ENCODE results near the gene PCSK1. TPM values are rescaled to one million over a fixed set of nuclear protein-coding genes. Genes with fewer than 3 reads are reported as not detected.

Gene PCSK1
- polyA plus RNA-seq, 2 of the 4 experiments (the other 2 are of a cell fraction) = 0.14 to 0.17 TPM

DNA sequence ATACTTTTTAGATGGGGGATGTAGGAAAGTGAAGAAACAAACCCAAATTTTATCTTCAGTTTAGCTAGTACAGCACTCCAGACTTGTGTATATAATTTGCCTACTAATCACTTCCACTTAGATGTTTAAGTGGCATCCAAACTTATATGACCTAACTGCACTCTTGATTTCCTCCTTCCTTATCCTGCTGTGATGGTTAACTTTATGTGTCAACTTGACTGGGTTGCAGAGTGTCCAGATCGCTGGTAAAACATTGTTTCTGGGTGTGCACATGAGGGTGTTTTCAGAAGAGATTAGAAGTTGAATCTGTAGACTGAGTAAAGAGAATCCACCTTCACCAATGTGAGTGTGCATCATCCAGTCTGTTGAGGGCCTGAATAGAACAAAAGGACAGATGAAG lies 79.8 kb downstream of the PCSK1 start (continued):
- TF ChIP-seq, protein P1, sequence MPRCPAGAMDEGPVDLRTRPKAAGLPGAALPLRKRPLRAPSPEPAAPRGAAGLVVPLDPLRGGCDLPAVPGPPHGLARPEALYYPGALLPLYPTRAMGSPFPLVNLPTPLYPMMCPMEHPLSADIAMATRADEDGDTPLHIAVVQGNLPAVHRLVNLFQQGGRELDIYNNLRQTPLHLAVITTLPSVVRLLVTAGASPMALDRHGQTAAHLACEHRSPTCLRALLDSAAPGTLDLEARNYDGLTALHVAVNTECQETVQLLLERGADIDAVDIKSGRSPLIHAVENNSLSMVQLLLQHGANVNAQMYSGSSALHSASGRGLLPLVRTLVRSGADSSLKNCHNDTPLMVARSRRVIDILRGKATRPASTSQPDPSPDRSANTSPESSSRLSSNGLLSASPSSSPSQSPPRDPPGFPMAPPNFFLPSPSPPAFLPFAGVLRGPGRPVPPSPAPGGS (IDR thresholded peaks at IDR 0.05) = no peak
- TF ChIP-seq RCOR1 (IDR thresholded peaks at IDR 0.05; ENCODE audit: low read depth, low read length) (no peak), ZSCAN20 (CRISPR knock-in tag; IDR thresholded peaks at IDR 0.05) (no peak), HOXB13 (CRISPR knock-in tag; IDR thresholded peaks at IDR 0.05; ENCODE audit: low read depth) (no peak), KDM1A (IDR thresholded peaks at IDR 0.05; ENCODE audit: low read depth) (no peak), CEBPB (IDR thresholded peaks at IDR 0.05) (no peak), RAD21 (conservative IDR thresholded peaks at IDR 0.05 in 1 of 2, IDR thresholded peaks at IDR 0.05 in 1 of 2) (no peak), KDM5A (IDR thresholded peaks at IDR 0.05) (no peak)
- TF ChIP-seq, protein P2, sequence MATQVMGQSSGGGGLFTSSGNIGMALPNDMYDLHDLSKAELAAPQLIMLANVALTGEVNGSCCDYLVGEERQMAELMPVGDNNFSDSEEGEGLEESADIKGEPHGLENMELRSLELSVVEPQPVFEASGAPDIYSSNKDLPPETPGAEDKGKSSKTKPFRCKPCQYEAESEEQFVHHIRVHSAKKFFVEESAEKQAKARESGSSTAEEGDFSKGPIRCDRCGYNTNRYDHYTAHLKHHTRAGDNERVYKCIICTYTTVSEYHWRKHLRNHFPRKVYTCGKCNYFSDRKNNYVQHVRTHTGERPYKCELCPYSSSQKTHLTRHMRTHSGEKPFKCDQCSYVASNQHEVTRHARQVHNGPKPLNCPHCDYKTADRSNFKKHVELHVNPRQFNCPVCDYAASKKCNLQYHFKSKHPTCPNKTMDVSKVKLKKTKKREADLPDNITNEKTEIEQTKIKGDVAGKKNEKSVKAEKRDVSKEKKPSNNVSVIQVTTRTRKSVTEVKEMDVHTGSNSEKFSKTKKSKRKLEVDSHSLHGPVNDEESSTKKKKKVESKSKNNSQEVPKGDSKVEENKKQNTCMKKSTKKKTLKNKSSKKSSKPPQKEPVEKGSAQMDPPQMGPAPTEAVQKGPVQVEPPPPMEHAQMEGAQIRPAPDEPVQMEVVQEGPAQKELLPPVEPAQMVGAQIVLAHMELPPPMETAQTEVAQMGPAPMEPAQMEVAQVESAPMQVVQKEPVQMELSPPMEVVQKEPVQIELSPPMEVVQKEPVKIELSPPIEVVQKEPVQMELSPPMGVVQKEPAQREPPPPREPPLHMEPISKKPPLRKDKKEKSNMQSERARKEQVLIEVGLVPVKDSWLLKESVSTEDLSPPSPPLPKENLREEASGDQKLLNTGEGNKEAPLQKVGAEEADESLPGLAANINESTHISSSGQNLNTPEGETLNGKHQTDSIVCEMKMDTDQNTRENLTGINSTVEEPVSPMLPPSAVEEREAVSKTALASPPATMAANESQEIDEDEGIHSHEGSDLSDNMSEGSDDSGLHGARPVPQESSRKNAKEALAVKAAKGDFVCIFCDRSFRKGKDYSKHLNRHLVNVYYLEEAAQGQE (IDR thresholded peaks at IDR 0.05) = no peak

DNA sequence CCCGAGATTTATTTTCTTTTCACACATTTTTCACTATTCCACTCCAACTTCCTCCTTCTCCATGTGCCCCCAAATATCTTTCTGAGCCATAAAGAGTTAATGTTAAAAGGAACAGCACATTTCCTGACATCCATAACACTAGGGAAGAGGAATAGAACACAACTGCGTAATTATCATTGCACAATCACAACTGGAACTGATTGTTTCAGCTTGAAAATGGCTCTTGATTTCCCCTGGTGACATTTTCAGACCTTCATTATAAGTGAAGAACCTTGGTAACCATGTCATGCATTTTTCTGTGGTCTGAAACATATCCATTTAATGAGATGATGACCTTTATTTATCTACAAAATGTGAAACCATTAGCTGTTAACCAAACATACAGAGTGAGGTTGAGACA lies 82.4 kb downstream of the PCSK1 start:
- POLR2A ChIA-PET = no interaction called here
- 27% methylated on average over 2 of the region's 2 CpGs for WGBS (ENCODE audit: missing lambda C conversion rate)
- CTCF ChIA-PET = interaction anchor here (1.1 to 2.9 kb wide), 3 partner anchors 14 to 256 kb away, joined by 3 to 17 read pairs (median 3); no protein-coding TSS in a partner anchor

DNA sequence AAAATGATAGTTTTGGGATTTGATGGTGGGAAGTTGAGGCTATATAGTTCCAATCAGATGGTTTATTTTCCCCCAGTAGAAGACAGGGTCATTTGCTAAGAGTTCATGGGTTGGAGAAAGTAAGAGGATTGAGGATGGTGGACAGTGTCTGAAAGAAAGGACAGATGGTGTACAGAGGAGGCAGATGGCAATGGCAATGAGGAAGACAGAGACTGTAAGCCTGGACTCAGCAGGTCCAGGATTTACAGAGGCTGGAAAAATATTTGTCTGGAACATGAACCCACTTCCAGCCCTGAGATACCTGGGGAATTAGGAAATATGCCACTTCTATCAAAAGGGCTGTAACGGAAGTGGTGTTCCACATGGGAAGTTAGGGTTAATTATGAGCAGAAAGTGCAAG lies 84.5 kb downstream of the PCSK1 start:
- Histone ChIP-seq H3K4me1 (peaks cover 22% of the 10 kb centered on the region), H3K9me3 (no peaks in the 10 kb centered on the region), H3K4me3 (no peak overlapping the region), H3K27ac (peak overlapping the region; percentile 39 to 77; a peak in 5 of 6 replicates), H3K4me2 (no peak overlapping the region)
- FAIRE-seq = no peak
- TF ChIP-seq, protein P1 (IDR thresholded peaks at IDR 0.05) = no peak
- TF ChIP-seq, protein P3, sequence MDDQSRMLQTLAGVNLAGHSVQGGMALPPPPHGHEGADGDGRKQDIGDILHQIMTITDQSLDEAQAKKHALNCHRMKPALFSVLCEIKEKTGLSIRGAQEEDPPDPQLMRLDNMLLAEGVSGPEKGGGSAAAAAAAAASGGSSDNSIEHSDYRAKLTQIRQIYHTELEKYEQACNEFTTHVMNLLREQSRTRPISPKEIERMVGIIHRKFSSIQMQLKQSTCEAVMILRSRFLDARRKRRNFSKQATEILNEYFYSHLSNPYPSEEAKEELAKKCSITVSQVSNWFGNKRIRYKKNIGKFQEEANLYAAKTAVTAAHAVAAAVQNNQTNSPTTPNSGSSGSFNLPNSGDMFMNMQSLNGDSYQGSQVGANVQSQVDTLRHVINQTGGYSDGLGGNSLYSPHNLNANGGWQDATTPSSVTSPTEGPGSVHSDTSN (IDR thresholded peaks at IDR 0.05) = no peak
- TF ChIP-seq JUNB (IDR thresholded peaks at IDR 0.05) (no peak), CHD2 (IDR thresholded peaks at IDR 0.05; ENCODE audit: low read length, partially characterized antibody) (no peak), NFE2L2 (conservative IDR thresholded peaks at IDR 0.05; ENCODE audit: low read length) (no peak), HOXA7 (CRISPR knock-in tag; IDR thresholded peaks at IDR 0.05) (no peak), ZSCAN20 (CRISPR knock-in tag; IDR thresholded peaks at IDR 0.05) (no peak), EHMT2 (IDR thresholded peaks at IDR 0.05; ENCODE audit: low read depth) (no peak), FOSL2 (IDR thresholded peaks at IDR 0.05) (no peak), FOSL2 (CRISPR knock-in tag; IDR thresholded peaks at IDR 0.05) (no peak), TFCP2L1 (CRISPR knock-in tag; IDR thresholded peaks at IDR 0.05) (no peak), KDM5A (IDR thresholded peaks at IDR 0.05) (no peak), ESRRA (IDR thresholded peaks at IDR 0.05; ENCODE audit: borderline replicate concordance, low read length) (no peak), KDM1A (IDR thresholded peaks at IDR 0.05; ENCODE audit: low read depth) (no peak), GATA3 (IDR thresholded peaks at IDR 0.05; ENCODE audit: borderline replicate concordance) (no peak), ZNF302 (CRISPR knock-in tag; IDR thresholded peaks at IDR 0.05) (no peak)
- TF ChIP-seq, protein P4, sequence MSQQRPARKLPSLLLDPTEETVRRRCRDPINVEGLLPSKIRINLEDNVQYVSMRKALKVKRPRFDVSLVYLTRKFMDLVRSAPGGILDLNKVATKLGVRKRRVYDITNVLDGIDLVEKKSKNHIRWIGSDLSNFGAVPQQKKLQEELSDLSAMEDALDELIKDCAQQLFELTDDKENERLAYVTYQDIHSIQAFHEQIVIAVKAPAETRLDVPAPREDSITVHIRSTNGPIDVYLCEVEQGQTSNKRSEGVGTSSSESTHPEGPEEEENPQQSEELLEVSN (IDR thresholded peaks at IDR 0.05; ENCODE audit: borderline replicate concordance, low read depth) = no peak
- TF ChIP-seq, protein P5, sequence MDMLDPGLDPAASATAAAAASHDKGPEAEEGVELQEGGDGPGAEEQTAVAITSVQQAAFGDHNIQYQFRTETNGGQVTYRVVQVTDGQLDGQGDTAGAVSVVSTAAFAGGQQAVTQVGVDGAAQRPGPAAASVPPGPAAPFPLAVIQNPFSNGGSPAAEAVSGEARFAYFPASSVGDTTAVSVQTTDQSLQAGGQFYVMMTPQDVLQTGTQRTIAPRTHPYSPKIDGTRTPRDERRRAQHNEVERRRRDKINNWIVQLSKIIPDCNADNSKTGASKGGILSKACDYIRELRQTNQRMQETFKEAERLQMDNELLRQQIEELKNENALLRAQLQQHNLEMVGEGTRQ (IDR thresholded peaks at IDR 0.05) = no peak
- POLR2A ChIA-PET = no interaction called here
- WGBS (ENCODE audit: missing lambda C conversion rate) = 95% methylated on average over 1 of the region's 1 CpG
- no peak for DNase-seq (ENCODE audit: low read depth in 1 of 2, low spot score in 1 of 2)
- CTCF ChIA-PET = interaction anchor here (0.6 to 14.2 kb wide), 3 partner anchors 251 to 488 kb away, joined by 4 to 317 read pairs (median 5); no protein-coding TSS in a partner anchor
- no peak for ATAC-seq

More for the DNA sequence above, 82.4 kb downstream of the PCSK1 start:
- FAIRE-seq (peak; percentile 61), ATAC-seq (no peak), DNase-seq (ENCODE audit: low read depth in 1 of 2, low spot score in 1 of 2) (no peak)
- H3K4me3 ChIP-seq = no peak overlapping the region
- H3K27ac ChIP-seq = no peak overlapping the region; a peak in 1 of 6 replicates
- TF ChIP-seq CEBPB (IDR thresholded peaks at IDR 0.05) (peak; percentile 40 to 57; a peak in 2 of 4 replicates), TP53 (CRISPR knock-in tag; IDR thresholded peaks at IDR 0.05) (no peak)
- no peaks in the 10 kb centered on the region for H3K9me3 ChIP-seq
- peaks cover 13% of the 10 kb centered on the region for H3K4me1 ChIP-seq
- no peak overlapping the region for H3K4me2 ChIP-seq
